NCI-H2081 treated with DMSO at 0.1 percent for 48 hours (cell line): ENCODE results near the gene WFIKKN2.

Source experiments
- DNase-seq: peaks from one replicate; lab custom pipeline; 2025; lab: John Stamatoyannopoulos, UW

WFIKKN2 gene

GRCh38 chr17:50834429-50835300 lies 721 bp upstream of the WFIKKN2 start:
- no peak for DNase-seq

GRCh38 chr17:50836826-50837225 lies 1.4 kb downstream of the WFIKKN2 start:
- DNase-seq, result no peak

GRCh38 chr17:50837286-50837979 lies 2.0 kb downstream of the WFIKKN2 start:
- DNase-seq, result no peak

GRCh38 chr17:50837980-50838954 lies 2.9 kb downstream of the WFIKKN2 start:
- no peak for DNase-seq

- no peak for DNase-seq
Measured at GRCh38 chr17:50839591-50840310, 4.4 kb downstream of the WFIKKN2 start.

- DNase-seq, result no peak
Measured at GRCh38 chr17:50840311-50840851, 5.0 kb downstream of the WFIKKN2 start.

GRCh38 chr17:50841277-50841948 lies 6.0 kb downstream of the WFIKKN2 start:
- no peak for DNase-seq

GRCh38 chr17:50841949-50842354 lies 6.6 kb downstream of the WFIKKN2 start:
- no peak for DNase-seq

GRCh38 chr17:50842506-50843149 lies 7.2 kb downstream of the WFIKKN2 start:
- DNase-seq, result no peak

GRCh38 chr17:50843150-50843905 lies 7.9 kb downstream of the WFIKKN2 start:
- no peak for DNase-seq

- DNase-seq, result no peak
Measured at GRCh38 chr17:50844117-50844700, 8.8 kb downstream of the WFIKKN2 start.

- DNase-seq, result no peak
Measured at GRCh38 chr17:50845240-50846147, 10.1 kb downstream of the WFIKKN2 start.

GRCh38 chr17:50847566-50847965 lies 12.2 kb downstream of the WFIKKN2 start:
- DNase-seq, result no peak

- DNase-seq, result no peak
Measured at GRCh38 chr17:50848039-50848438, 12.7 kb downstream of the WFIKKN2 start.

GRCh38 chr17:50848711-50849110 lies 13.3 kb downstream of the WFIKKN2 start:
- DNase-seq, result no peak

- DNase-seq, result no peak
Measured at GRCh38 chr17:50850640-50851039, 15.3 kb downstream of the WFIKKN2 start.

- no peak for DNase-seq
Measured at GRCh38 chr17:50853015-50853615, 17.7 kb downstream of the WFIKKN2 start.
